Neural cell (in vitro differentiated cells): ENCODE measurements around the gene CHRDL2. TPM values are rescaled to one million over a fixed set of nuclear protein-coding genes. Genes with fewer than 3 reads are reported as not detected.

ENCODE experiments used
- H2AFZ ChIP-seq: fragments of 200-600, 300-800 bp; sonication (generic), shearing (Covaris generic); 2 replicates; pipeline ENCODE4 v1.6.0; 2014; ENCODE audit warnings: low read depth, mild to moderate bottlenecking, antibody characterized with exemption, low read length, moderate library complexity
- H3F3A ChIP-seq: fragments of 200-600 bp; shearing (Covaris generic); 2 replicates; pipeline ENCODE4 v1.6.1; 2016; ENCODE audit warnings: mild to moderate bottlenecking, moderate library complexity, mixed read lengths, antibody characterized with exemption, low read length; ENCODE audit not compliant: insufficient read depth, poor library complexity, severe bottlenecking
- H3K27ac ChIP-seq: fragments of 200-600, 300-800 bp; sonication (generic), shearing (Covaris generic); 2 replicates; pipeline ENCODE4 v1.5.1; 2014; ENCODE audit warnings: mild to moderate bottlenecking, low read length, moderate library complexity
- H3K27me3 ChIP-seq: fragments of 300-800, 200-600 bp; sonication (generic), shearing (Covaris generic); 2 replicates; pipeline ENCODE4 v1.6.0; 2014; ENCODE audit warnings: mild to moderate bottlenecking, low read depth, low read length, moderate library complexity; ENCODE audit not compliant: insufficient read depth
- H3K36me3 ChIP-seq: fragments of 300-800, 200-600 bp; sonication (generic), shearing (Covaris generic); 2 replicates; pipeline ENCODE4 v1.5.1; 2014; ENCODE audit warnings: mild to moderate bottlenecking, antibody characterized with exemption, low read length, moderate library complexity; ENCODE audit not compliant: insufficient read depth
- H3K4me2 ChIP-seq: fragments of 300-800, 200-600 bp; sonication (generic), shearing (Covaris generic); 2 replicates; pipeline ENCODE4 v1.6.0; 2014; ENCODE audit warnings: mild to moderate bottlenecking, low read length
- H3K4me3 ChIP-seq: fragments of 300-800, 200-600 bp; sonication (generic), shearing (Covaris generic); 2 replicates; pipeline ENCODE4 v1.5.1; 2014; ENCODE audit warnings: mild to moderate bottlenecking, low read length, moderate library complexity
- H3K79me2 ChIP-seq: fragments of 200-600 bp; shearing (Covaris generic); replicated peaks from 2 replicates; pipeline ENCODE4 v1.6.0; 2014; ENCODE audit warnings: mild to moderate bottlenecking, low read length, moderate library complexity; ENCODE audit not compliant: insufficient read depth
- H3K9ac ChIP-seq: fragments of 300-800, 200-600 bp; sonication (generic), shearing (Covaris generic); 2 replicates; pipeline ENCODE4 v1.6.1; 2016; ENCODE audit warnings: mild to moderate bottlenecking, low read length, mixed read lengths
- H3K9me2 ChIP-seq: fragments of 200-600 bp; shearing (Covaris generic); 2 replicates; pipeline ENCODE4 v1.6.1; 2016; ENCODE audit warnings: mild to moderate bottlenecking, low read length, mixed read lengths; ENCODE audit not compliant: insufficient read depth
- H3K9me3 ChIP-seq: fragments of 200-600, 300-800 bp; sonication (generic), shearing (Covaris generic); 2 replicates; pipeline ENCODE4 v1.6.1; 2016; ENCODE audit warnings: mild to moderate bottlenecking, mixed run types, low read length, moderate library complexity, mixed read lengths
- H4K20me1 ChIP-seq: fragments of 200-600 bp; shearing (Covaris generic); 2 replicates; pipeline ENCODE4 v1.6.1; 2016; ENCODE audit warnings: mild to moderate bottlenecking, mixed run types; ENCODE audit not compliant: insufficient read depth
- EP300 ChIP-seq: fragments of 450-650 bp; conservative IDR thresholded peaks from 2 replicates; pipeline ENCODE4 v1.6.1; 2014; ENCODE audit warnings: antibody characterized with exemption, mild to moderate bottlenecking, moderate library complexity; ENCODE audit not compliant: poor library complexity, severe bottlenecking
- EZH2 ChIP-seq: fragments of 200-600, 300-800 bp; shearing (Covaris generic), sonication (generic); IDR thresholded peaks from 2 replicates; pipeline ENCODE4 v1.6.1; 2014; ENCODE audit warnings: antibody characterized with exemption, low read length, borderline replicate concordance, mild to moderate bottlenecking; ENCODE audit not compliant: insufficient read depth, poor library complexity, severe bottlenecking
- MXI1 ChIP-seq: fragments of 450-650 bp; conservative IDR thresholded peaks from 2 replicates; pipeline ENCODE4 v1.6.1; 2014; ENCODE audit warnings: antibody characterized with exemption, mild to moderate bottlenecking; ENCODE audit not compliant: poor library complexity, severe bottlenecking
- POLR2AphosphoS5 ChIP-seq: IDR thresholded peaks from 2 replicates; pipeline ENCODE4 v1.6.1; 2012
- RAD21 ChIP-seq: fragments of 450-650 bp; conservative IDR thresholded peaks from 2 replicates; pipeline ENCODE4 v1.6.1; 2014; ENCODE audit warnings: antibody characterized with exemption, mild to moderate bottlenecking, moderate library complexity
- SMC3 ChIP-seq: fragments of 450-650 bp; conservative IDR thresholded peaks from 2 replicates; pipeline ENCODE4 v1.6.1; 2014; ENCODE audit warnings: antibody characterized with exemption, mild to moderate bottlenecking, moderate library complexity; ENCODE audit not compliant: poor library complexity
- TAF1 ChIP-seq: IDR thresholded peaks from 2 replicates; pipeline ENCODE4 v1.6.1; 2012; ENCODE audit warnings: low read depth
- polyA plus RNA-seq: library from polyadenylated mRNA; depleted of rRNA; stranded (reverse); fragments of >200 nt; gene quantifications from 2 replicates; pipeline ENCODE4 v1.2.3, GENCODE V29; 2014
- TF ChIP-seq, protein P1 (sequence below): IDR thresholded peaks from 2 replicates; pipeline ENCODE4 v1.6.1; 2012; ENCODE audit warnings: borderline replicate concordance
- TF ChIP-seq, protein P2 (sequence below): fragments of 450-650 bp; IDR thresholded peaks from 2 replicates; pipeline ENCODE4 v1.5.1; 2014; ENCODE audit warnings: antibody characterized with exemption, mild to moderate bottlenecking, moderate library complexity; ENCODE audit not compliant: poor library complexity, severe bottlenecking

The CHRDL2 gene
- polyA plus RNA-seq, 1 donor from 2014 or later: not detected

DNA sequence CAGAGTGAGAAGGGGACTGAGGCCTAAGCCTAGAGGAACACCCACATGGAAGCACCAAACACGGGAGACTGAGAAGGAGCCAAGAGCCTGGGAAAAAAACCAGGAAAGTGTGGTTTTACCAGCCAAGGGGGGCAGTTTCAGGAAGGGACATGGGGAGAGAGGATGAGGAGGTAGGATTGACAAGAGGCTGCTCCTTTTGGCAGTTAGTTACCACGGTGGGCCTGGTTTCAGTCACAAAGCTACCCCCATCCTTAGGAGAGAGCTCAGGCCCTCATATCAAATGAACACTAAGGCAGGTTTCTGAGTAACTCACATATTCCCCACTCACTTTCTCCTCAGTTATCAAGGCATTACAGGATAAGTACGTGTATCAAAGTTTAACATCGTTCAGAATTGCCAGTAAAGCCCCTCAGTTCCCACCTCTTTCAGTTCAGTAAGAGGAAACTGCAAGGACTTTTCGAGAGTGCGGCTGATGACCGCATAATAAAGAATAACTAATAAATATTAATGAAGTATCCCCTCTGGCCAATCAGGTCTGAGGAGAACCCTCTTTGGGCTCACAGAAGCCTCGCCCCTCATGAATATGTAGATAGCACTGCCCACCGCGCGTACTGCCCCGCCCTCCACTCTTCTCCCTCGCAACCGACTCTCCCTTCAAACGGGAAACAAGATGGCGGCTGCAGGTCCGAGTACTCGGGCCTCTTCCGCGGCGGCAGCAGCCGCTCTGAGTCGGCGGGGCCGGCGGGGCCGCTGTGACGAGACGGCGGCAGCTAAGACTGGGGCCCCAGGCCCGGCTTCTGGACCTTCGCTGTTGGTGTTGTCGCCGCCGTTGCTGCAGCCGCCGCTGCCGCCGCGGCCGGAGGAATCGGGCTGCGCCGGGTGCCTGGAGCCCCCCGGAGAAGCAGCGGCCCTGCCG is 17.2 kb upstream of the CHRDL2 start, which contains the start of gene RNF169:
TSS of gene RNF169 (plus strand) at position 639 of the 916 bp plus-strand sequence. CDS start at position 671, 32 bp downstream.
- TF ChIP-seq EP300 (peak; percentile 37), MXI1 (no peak), TAF1 (peak; percentile 77), POLR2AphosphoS5 (peak; percentile 90)
- TF ChIP-seq, protein P1, sequence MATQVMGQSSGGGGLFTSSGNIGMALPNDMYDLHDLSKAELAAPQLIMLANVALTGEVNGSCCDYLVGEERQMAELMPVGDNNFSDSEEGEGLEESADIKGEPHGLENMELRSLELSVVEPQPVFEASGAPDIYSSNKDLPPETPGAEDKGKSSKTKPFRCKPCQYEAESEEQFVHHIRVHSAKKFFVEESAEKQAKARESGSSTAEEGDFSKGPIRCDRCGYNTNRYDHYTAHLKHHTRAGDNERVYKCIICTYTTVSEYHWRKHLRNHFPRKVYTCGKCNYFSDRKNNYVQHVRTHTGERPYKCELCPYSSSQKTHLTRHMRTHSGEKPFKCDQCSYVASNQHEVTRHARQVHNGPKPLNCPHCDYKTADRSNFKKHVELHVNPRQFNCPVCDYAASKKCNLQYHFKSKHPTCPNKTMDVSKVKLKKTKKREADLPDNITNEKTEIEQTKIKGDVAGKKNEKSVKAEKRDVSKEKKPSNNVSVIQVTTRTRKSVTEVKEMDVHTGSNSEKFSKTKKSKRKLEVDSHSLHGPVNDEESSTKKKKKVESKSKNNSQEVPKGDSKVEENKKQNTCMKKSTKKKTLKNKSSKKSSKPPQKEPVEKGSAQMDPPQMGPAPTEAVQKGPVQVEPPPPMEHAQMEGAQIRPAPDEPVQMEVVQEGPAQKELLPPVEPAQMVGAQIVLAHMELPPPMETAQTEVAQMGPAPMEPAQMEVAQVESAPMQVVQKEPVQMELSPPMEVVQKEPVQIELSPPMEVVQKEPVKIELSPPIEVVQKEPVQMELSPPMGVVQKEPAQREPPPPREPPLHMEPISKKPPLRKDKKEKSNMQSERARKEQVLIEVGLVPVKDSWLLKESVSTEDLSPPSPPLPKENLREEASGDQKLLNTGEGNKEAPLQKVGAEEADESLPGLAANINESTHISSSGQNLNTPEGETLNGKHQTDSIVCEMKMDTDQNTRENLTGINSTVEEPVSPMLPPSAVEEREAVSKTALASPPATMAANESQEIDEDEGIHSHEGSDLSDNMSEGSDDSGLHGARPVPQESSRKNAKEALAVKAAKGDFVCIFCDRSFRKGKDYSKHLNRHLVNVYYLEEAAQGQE: peak; percentile 73
- TF ChIP-seq, protein P2, sequence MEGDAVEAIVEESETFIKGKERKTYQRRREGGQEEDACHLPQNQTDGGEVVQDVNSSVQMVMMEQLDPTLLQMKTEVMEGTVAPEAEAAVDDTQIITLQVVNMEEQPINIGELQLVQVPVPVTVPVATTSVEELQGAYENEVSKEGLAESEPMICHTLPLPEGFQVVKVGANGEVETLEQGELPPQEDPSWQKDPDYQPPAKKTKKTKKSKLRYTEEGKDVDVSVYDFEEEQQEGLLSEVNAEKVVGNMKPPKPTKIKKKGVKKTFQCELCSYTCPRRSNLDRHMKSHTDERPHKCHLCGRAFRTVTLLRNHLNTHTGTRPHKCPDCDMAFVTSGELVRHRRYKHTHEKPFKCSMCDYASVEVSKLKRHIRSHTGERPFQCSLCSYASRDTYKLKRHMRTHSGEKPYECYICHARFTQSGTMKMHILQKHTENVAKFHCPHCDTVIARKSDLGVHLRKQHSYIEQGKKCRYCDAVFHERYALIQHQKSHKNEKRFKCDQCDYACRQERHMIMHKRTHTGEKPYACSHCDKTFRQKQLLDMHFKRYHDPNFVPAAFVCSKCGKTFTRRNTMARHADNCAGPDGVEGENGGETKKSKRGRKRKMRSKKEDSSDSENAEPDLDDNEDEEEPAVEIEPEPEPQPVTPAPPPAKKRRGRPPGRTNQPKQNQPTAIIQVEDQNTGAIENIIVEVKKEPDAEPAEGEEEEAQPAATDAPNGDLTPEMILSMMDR: no peak
- peak within 1 kb of the TSS; percentile 56 for H3K4me2 ChIP-seq
- peaks cover 31% of the 10 kb centered on the region for H3K79me2 ChIP-seq
- no peaks in the 10 kb centered on the region for H3K36me3 ChIP-seq
- H3K27ac ChIP-seq: peak within 1 kb of the TSS; percentile 79
- H3K9me3 ChIP-seq: no peaks in the 10 kb centered on the region
- H3K4me3 ChIP-seq: peak within 1 kb of the TSS; percentile 82
- no peaks in the 10 kb centered on the region for H3K9me2 ChIP-seq
- no peaks in the 10 kb centered on the region for H3K27me3 ChIP-seq
- peak within 1 kb of the TSS; percentile 51 for H2AFZ ChIP-seq
- H4K20me1 ChIP-seq: no peaks in the 10 kb centered on the region
- H3K9ac ChIP-seq: peak within 1 kb of the TSS; percentile 87
- no peaks in the 10 kb centered on the region for H3F3A ChIP-seq

DNA sequence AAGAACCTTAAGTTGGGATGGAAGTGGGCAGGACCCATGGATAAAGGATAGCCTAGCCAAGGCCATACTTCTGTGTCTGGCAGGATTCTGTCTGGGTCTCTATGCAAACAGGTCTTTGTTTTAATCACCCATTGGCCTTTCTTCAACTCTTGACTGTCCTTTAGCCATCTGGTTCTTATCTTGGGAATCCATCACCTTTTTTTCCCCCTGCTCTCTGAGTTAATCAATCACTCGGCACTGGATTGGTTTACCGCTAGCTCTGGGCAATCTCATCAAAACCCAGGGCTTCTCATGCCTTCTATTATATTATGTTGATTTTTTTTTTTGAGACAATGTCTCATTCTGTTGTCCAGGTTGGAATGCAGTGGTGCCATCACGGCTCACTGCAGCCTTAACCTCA is 15.6 kb upstream of the CHRDL2 start:
- H3K4me3 ChIP-seq: no peak overlapping the region
- no peaks in the 10 kb centered on the region for H3K36me3 ChIP-seq
- H4K20me1 ChIP-seq: no peaks in the 10 kb centered on the region
- no peak overlapping the region for H3K4me2 ChIP-seq
- H3K9me2 ChIP-seq: no peaks in the 10 kb centered on the region
- no peaks in the 10 kb centered on the region for H3K27me3 ChIP-seq
- H3F3A ChIP-seq: no peaks in the 10 kb centered on the region
- H3K79me2 ChIP-seq: peaks cover 23% of the 10 kb centered on the region
- H2AFZ ChIP-seq: no peak overlapping the region
- H3K9me3 ChIP-seq: no peaks in the 10 kb centered on the region
- no peak overlapping the region for H3K27ac ChIP-seq
- H3K9ac ChIP-seq: no peak overlapping the region
- no peak for TF ChIP-seq RAD21
- TF ChIP-seq SMC3: no peak
- no peak for TF ChIP-seq TAF1
- no peak for TF ChIP-seq POLR2AphosphoS5
- TF ChIP-seq, protein P2: no peak
- no peak for TF ChIP-seq EZH2
- TF ChIP-seq, protein P1: no peak
- TF ChIP-seq MXI1: no peak
